HG03175 (cell line): ENCODE data around the gene EMILIN2.
"Not testable (repeated sequence)": the region's sequence is repeated elsewhere in the genome, so short reads cannot be mapped to it uniquely, and the experiment has no call there.

Experiments used
- ATAC-seq: cut with Tn5 transposase; IDR thresholded peaks from one replicate; pipeline ENCODE4 v1.9.1; 2021; ENCODE audit warnings: mild to moderate bottlenecking, moderate library complexity; ENCODE audit not compliant: unreplicated experiment

The EMILIN2 gene

GRCh38 chr18:2846636-2847316 is at the start of gene EMILIN2:
TSS of gene EMILIN2 (plus strand) at chr18:2847006. CDS start at chr18:2847189, 183 bp downstream.
- ATAC-seq = no peak

- no peak for ATAC-seq
Measured at GRCh38 chr18:2797951-2798350, 48.9 kb upstream of the EMILIN2 start.

- no peak for ATAC-seq
Measured at GRCh38 chr18:2799369-2799768, 47.4 kb upstream of the EMILIN2 start.

GRCh38 chr18:2805970-2806943 is 40.5 kb upstream of the EMILIN2 start:
- no peak for ATAC-seq

- not testable (repeated sequence) for ATAC-seq
Measured at GRCh38 chr18:2808640-2809039, 38.2 kb upstream of the EMILIN2 start.

GRCh38 chr18:2809666-2810183 is 37.1 kb upstream of the EMILIN2 start:
- not testable (repeated sequence) for ATAC-seq

GRCh38 chr18:2811416-2811815 is 35.4 kb upstream of the EMILIN2 start:
- no peak for ATAC-seq

- ATAC-seq = no peak
Measured at GRCh38 chr18:2814928-2815327, 31.9 kb upstream of the EMILIN2 start.

GRCh38 chr18:2818281-2818680 is 28.5 kb upstream of the EMILIN2 start:
- no peak for ATAC-seq

- ATAC-seq = no peak
Measured at GRCh38 chr18:2821695-2822094, 25.1 kb upstream of the EMILIN2 start.

GRCh38 chr18:2822213-2822921 is 24.4 kb upstream of the EMILIN2 start:
- no peak for ATAC-seq

GRCh38 chr18:2823202-2823601 is 23.6 kb upstream of the EMILIN2 start:
- ATAC-seq = no peak

- no peak for ATAC-seq
Measured at GRCh38 chr18:2823966-2824365, 22.8 kb upstream of the EMILIN2 start.

- ATAC-seq = no peak
Measured at GRCh38 chr18:2824865-2825264, 21.9 kb upstream of the EMILIN2 start.

GRCh38 chr18:2825613-2826175 is 21.1 kb upstream of the EMILIN2 start:
- ATAC-seq = no peak

GRCh38 chr18:2826581-2826980 is 20.2 kb upstream of the EMILIN2 start:
- ATAC-seq = no peak

GRCh38 chr18:2827061-2827460 is 19.7 kb upstream of the EMILIN2 start:
- no peak for ATAC-seq

- not testable (repeated sequence) for ATAC-seq
Measured at GRCh38 chr18:2836118-2836517, 10.7 kb upstream of the EMILIN2 start.

- not testable (repeated sequence) for ATAC-seq
Measured at GRCh38 chr18:2837290-2837689, 9.5 kb upstream of the EMILIN2 start.

GRCh38 chr18:2839202-2839601 is 7.6 kb upstream of the EMILIN2 start:
- ATAC-seq = no peak

GRCh38 chr18:2840521-2840920 is 6.3 kb upstream of the EMILIN2 start:
- no peak for ATAC-seq
